ENCODE data around the gene TMEM184C. TPM values are rescaled to one million over a fixed set of nuclear protein-coding genes. Genes with fewer than 3 reads are reported as not detected.

The TMEM184C gene
- total RNA-seq, 1 donor from 2014 or later, result 27.9 TPM

- H3K27ac Mint-ChIP-seq, result no peak overlapping the region
- ATAC-seq (ENCODE audit: low read depth) (no peak), DNase-seq (no peak)
- H3K4me3 Mint-ChIP-seq, result no peak overlapping the region
- no peaks in the 10 kb centered on the region for H3K9me3 Mint-ChIP-seq
- intact Hi-C loops (cut with micrococcal nuclease), result no loop called here
- no peak for TF ChIP-seq CTCF (IDR thresholded peaks at IDR 0.05)
- H3K4me1 Mint-ChIP-seq, result peaks cover 11% of the 10 kb centered on the region
- POLR2A ChIA-PET, result no interaction called here
- H3K36me3 Mint-ChIP-seq (ENCODE audit: low read depth), result peaks cover 79% of the 10 kb centered on the region
- CTCF ChIA-PET, result no interaction called here
- no peaks in the 10 kb centered on the region for H3K27me3 Mint-ChIP-seq
Observed at GRCh38 chr4:147635348-147635747, 18.2 kb downstream of the TMEM184C start.

- no peak for ATAC-seq (ENCODE audit: low read depth)
- Mint-ChIP-seq H3K9me3 (no peaks in the 10 kb centered on the region), H3K27ac (no peak overlapping the region), H3K4me1 (peaks cover 12% of the 10 kb centered on the region), H3K27me3 (no peaks in the 10 kb centered on the region), H3K4me3 (no peak overlapping the region), H3K36me3 (ENCODE audit: low read depth) (peaks cover 81% of the 10 kb centered on the region)
- no peak for TF ChIP-seq CTCF (IDR thresholded peaks at IDR 0.05)
- no peak for DNase-seq
- CTCF ChIA-PET, result no interaction called here
- intact Hi-C loops (cut with micrococcal nuclease), result no loop called here
- POLR2A ChIA-PET, result no interaction called here
Observed at GRCh38 chr4:147638365-147638764, 21.2 kb downstream of the TMEM184C start.

- Mint-ChIP-seq H3K9me3 (no peaks in the 10 kb centered on the region), H3K4me1 (peaks cover 12% of the 10 kb centered on the region), H3K4me3 (no peak overlapping the region), H3K27ac (no peak overlapping the region), H3K36me3 (ENCODE audit: low read depth) (peaks cover 79% of the 10 kb centered on the region), H3K27me3 (no peaks in the 10 kb centered on the region)
- POLR2A ChIA-PET, result no interaction called here
- CTCF ChIA-PET, result no interaction called here
- DNase-seq (no peak), ATAC-seq (ENCODE audit: low read depth) (no peak)
- intact Hi-C loops (cut with micrococcal nuclease), result no loop called here
- no peak for TF ChIP-seq CTCF (IDR thresholded peaks at IDR 0.05)
Observed at GRCh38 chr4:147638942-147639341, 21.7 kb downstream of the TMEM184C start.

DNA sequence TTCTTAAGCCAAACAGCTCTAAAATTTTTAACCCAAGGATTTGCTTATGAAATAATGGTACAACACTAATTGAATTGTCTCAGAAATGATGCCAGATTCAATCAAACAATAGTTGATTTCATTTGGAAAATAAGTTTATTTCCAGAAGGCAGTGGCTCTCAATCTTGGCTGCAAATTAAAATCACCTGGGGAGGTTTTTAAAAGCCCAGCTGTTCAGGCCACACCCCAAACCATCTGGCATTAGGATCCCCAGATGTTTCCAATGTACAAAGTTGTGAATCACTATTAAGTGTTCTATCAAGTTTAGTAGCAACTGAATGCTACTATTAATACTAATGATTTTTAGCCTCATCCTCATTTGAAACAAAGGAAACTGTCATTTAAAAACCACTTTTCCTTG lies 22.2 kb downstream of the TMEM184C start:
- DNase-seq, result no peak
- H3K4me1 Mint-ChIP-seq, result peaks cover 12% of the 10 kb centered on the region
- no peaks in the 10 kb centered on the region for H3K27me3 Mint-ChIP-seq
- POLR2A ChIA-PET, result no interaction called here
- ATAC-seq (ENCODE audit: low read depth), result no peak
- H3K4me3 Mint-ChIP-seq, result no peak overlapping the region
- TF ChIP-seq CTCF (IDR thresholded peaks at IDR 0.05), result no peak
- intact Hi-C loops (cut with micrococcal nuclease), result no loop called here
- CTCF ChIA-PET, result no interaction called here
- no peaks in the 10 kb centered on the region for H3K9me3 Mint-ChIP-seq
- H3K36me3 Mint-ChIP-seq (ENCODE audit: low read depth), result peaks cover 74% of the 10 kb centered on the region
- H3K27ac Mint-ChIP-seq, result no peak overlapping the region

- CTCF ChIA-PET, result no interaction called here
- POLR2A ChIA-PET, result interaction anchor here (0.9 kb wide), 1 partner anchor 23 kb away, joined by 3 read pairs; the partner anchor contains the start of gene TMEM184C
- peaks cover 68% of the 10 kb centered on the region for H3K36me3 Mint-ChIP-seq (ENCODE audit: low read depth)
Observed at GRCh38 chr4:147640331-147640730, 23.1 kb downstream of the TMEM184C start.

More at GRCh38 chr4:147640331-147640730, 23.1 kb downstream of the TMEM184C start:
- Mint-ChIP-seq H3K9me3 (no peaks in the 10 kb centered on the region), H3K4me1 (peaks cover 12% of the 10 kb centered on the region), H3K27me3 (no peaks in the 10 kb centered on the region), H3K4me3 (no peak overlapping the region), H3K27ac (no peak overlapping the region)
- intact Hi-C loops (cut with micrococcal nuclease), result no loop called here
- no peak for DNase-seq
- no peak for TF ChIP-seq CTCF (IDR thresholded peaks at IDR 0.05)
- no peak for ATAC-seq (ENCODE audit: low read depth)
